Measurements from ENCODE around the gene SSC4D. TPM values are rescaled to one million over a fixed set of nuclear protein-coding genes. Genes with fewer than 3 reads are reported as not detected.
"Not testable (repeated sequence)": the region's sequence is repeated elsewhere in the genome, so short reads cannot be mapped to it uniquely, and the experiment has no call there.

Gene SSC4D
- total and polyA plus RNA-seq, 9 of the 15 experiments (the other 6 are each of a cell fraction or from before 2014, with no cell fraction given) = 0.06 to 1.1 (median 0.85) TPM; not detected in 1

GRCh38 chr7:76421097-76421496 lies 11.6 kb upstream of the SSC4D start:
- H3K27me3 ChIP-seq (ENCODE audit: control insufficient read depth in 2 of 2, insufficient read depth in 2 of 2, low read length in 2 of 2) = peaks cover 8 to 17% of the 10 kb centered on the region in 2 experiments
- TF ChIP-seq JUND (IDR thresholded peaks at IDR 0.05; ENCODE audit: borderline replicate concordance, low read depth, low read length) = peak; percentile 16; the same call in 1 of the 2 replicates
- H3K9ac ChIP-seq (ENCODE audit: insufficient read depth in 1 of 2, low read depth in 2 of 2, low read length in 2 of 2); FAIRE-seq; H3K4me1 ChIP-seq (replicated peaks in 1 of 2; ENCODE audit: control insufficient read depth in 2 of 2, insufficient read depth in 2 of 2, low read length in 2 of 2); H3K4me3 ChIP-seq; H3K36me3 ChIP-seq (ENCODE audit: control insufficient read depth, insufficient read depth, low read length); H2AFZ ChIP-seq (ENCODE audit: low read depth, low read length); CTCF ChIA-PET (ENCODE audit: low intra/inter-chr PET ratio); POLR2A ChIA-PET; H4K20me1 ChIP-seq (replicated peaks; ENCODE audit: control insufficient read depth, insufficient read depth, low read length); H3K27ac ChIP-seq (ENCODE audit: extremely low read depth, low read depth, low read length); intact Hi-C loops (cut with micrococcal nuclease); DNase-seq (ENCODE audit: extremely low read depth in 1 of 4, low spot score in 3 of 4); H3K9me1 ChIP-seq (ENCODE audit: control insufficient read depth, insufficient read depth, low read length); H3K4me2 ChIP-seq (ENCODE audit: insufficient read depth, low read length); BruUV-seq (replicated peaks); H3K79me2 ChIP-seq (ENCODE audit: control insufficient read depth, insufficient read depth, low read length); H3K9me3 ChIP-seq (replicated peaks; ENCODE audit: control insufficient read depth, insufficient read depth, low read depth, low read length); ATAC-seq; in situ Hi-C loops (cut with MboI); TF ChIP-seq JUND (tag; IDR thresholded peaks at IDR 0.05; ENCODE audit: borderline replicate concordance, low read depth, low read length); ATF3 (CRISPR knock-in tag; conservative IDR thresholded peaks at IDR 0.05); JUN (CRISPR knock-in tag; IDR thresholded peaks at IDR 0.05; ENCODE audit: borderline replicate concordance): not testable (repeated sequence)
- TF ChIP-seq FOSL1 (tag; conservative IDR thresholded peaks at IDR 0.05) = peak; percentile 50
- peak; percentile 65 for TF ChIP-seq ATF3 (IDR thresholded peaks at IDR 0.05)
- peak; percentile 19; the same call in 1 of the 2 replicates for TF ChIP-seq ZNF121 (CRISPR knock-in tag; conservative IDR thresholded peaks at IDR 0.05)
- TF ChIP-seq ARID1B (IDR thresholded peaks at IDR 0.05) = 0 out of 2 replicates have a peak, but pooled peaks have one; percentile 14
- 0 out of 2 replicates have a peak, but pooled peaks have one; percentile 34 for TF ChIP-seq JUN (IDR thresholded peaks at IDR 0.05; ENCODE audit: borderline replicate concordance, low read depth, low read length)
- 34% methylated on average over 6 of the region's 6 CpGs for WGBS (ENCODE audit: insufficient coverage, low coverage, missing lambda C conversion rate)

Data from K562 (cell line).